HG03066 (cell line): Measurements from ENCODE around the gene COL23A1.

ENCODE experiments used
- ATAC-seq: cut with Tn5 transposase; IDR thresholded peaks from one replicate; pipeline ENCODE4 v1.9.1; 2021; ENCODE audit warnings: low read depth; ENCODE audit not compliant: unreplicated experiment

COL23A1 gene

DNA sequence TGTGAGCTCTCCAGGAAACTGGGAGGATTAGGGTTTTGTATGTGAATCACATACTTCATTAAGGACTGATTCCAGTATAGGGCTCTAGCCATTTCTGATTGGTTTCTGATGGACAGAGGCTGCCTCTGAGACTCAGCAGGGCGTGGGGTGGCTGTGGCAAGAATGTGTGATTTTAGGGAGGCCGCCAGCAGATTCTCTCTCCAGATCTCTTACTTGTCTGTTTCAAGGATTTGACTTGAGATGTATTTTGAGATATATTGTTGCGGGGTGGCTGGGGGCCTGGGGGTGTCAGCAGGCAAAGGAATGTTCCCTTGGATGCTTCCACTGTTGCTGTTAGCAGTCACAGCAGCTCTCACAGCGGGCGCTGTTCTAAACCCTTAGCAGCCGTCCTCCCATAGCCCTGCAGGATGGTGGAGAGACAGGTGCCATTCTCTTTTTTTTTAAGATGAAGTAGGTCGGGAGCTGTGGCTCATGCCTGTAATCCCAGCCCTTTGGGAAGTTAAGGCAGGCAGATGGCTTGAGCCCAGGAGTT is 393.8 kb downstream of the COL23A1 start:
- no peak for ATAC-seq

DNA sequence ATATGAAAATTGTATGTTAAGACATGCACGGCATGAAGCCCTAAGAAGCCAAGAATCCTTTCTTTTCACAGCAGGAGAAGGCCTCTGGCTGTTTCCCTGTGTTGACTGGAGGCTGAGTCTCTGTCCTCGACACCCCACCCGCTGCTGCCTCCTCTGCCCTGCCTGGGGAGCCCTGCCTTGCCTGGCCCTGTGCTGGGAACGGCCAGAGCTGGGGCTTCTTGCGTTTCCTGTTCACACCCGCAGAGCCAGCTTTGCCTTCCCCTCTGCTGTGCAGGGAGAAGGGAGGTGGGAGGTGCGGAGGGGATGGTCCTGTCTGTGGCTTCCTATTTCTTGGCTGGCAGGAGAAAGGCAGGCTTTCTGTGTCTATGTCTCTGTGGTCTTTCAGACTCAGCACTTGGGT is 396.2 kb downstream of the COL23A1 start:
- ATAC-seq = no peak

DNA sequence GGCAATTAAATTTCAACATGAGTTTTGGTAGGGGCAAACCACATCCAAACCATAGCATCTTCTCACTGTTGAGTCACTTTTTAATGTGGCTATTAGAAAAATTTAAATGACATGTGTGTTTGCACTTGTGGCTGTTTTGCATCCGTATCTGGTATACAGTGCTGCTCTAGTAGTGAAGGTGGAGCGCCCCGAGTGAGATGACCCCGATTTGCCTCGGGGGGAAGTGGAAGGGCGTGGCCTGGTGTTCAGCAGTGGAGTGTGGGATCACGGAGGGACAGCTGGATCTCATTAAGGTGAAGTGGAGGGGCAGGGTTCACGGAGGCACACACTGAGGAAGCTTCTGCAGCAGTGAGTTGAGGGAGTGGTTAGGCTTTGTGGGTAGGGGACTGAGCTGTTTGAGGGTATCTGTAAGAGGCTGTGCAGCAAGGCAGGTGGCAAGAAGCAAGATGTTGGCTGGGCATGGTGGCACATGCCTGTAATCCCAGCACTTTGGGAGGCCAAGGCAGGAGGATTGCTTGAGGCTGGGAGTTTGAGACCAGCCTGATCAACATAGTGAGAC is 396.9 kb downstream of the COL23A1 start:
- ATAC-seq = no peak

DNA sequence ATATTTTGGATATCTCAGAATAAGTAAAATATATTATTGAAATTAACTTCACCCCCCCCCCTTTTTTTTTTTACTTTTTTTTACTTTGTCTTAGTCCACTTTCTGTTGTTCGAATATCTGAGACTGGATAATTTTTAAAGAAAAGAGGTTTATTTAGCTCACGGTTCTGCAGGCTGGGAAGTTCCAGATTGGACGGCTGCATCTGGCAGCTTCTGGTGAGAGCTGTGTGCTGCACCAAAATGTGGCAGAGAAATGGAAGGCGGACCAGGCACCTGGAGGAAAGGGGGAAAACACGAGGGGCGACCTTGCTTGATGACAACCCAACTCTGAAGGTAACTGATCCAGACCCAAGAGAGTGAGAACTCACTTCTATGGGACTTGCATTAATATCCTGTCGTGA is 397.4 kb downstream of the COL23A1 start:
- no peak for ATAC-seq

DNA sequence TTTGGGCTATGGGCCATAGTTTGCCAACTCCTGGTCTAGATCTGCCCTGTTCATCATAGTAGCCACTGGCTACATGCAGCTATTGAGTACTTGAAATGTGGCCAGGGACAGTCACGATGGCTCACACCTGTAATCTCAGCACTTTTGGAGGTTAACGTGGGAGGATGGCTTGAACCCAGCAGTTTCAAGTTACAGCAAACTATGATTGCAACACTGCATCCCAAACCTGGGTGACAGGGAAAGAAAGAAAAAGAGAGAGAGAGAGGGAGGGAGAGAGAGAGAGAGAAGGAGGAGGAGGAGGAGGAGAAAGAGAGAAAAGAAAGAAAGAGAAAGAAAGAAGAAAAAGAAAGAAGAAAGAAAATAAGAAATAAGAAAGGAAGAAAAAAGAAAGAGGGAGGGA is 397.9 kb downstream of the COL23A1 start:
- no peak for ATAC-seq

DNA sequence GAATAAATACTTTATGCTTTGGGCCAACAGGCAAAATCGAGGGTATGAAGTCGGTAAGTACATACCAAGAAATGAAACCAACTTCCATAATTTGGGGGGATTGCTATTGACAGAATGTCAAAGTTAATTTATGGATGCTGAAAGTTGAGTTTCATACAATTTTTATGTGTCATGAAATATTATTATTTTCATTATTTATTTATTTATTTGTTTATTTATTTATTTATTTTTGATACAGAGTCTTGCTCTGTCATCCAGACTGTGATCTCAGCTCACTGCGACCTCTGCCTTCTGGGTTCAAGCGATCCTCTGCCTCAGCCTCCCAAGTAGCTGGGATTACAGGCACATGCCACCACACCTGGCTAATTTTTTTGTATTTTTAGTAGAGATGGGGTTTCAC is 398.5 kb downstream of the COL23A1 start:
- no peak for ATAC-seq

DNA sequence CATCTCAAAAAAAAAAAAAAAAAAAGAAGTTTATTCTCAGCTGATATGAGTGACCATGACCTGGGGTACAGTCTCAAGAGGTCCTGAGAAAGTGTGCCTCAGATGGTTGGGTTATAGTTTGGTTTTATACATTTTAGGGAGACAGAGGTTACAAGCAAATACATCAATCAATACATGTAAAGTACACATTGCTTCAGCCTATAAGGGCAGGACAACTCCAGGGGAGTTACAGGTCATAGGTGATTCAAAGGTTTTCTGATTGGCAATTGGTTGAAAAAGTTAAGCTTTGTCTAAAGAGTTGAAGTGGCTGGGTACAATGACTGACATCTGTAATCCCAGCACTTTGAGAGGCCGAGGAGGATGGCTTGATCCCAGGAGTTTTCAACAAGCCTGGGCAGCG is 400.8 kb downstream of the COL23A1 start:
- no peak for ATAC-seq
